Loucy (cell line): ENCODE data around the gene IL1R1.

Source experiments
- H2AFZ ChIP-seq: fragments of 200-600 bp; sonication (generic); 2 replicates; pipeline ENCODE4 v1.6.0; 2016; ENCODE audit warnings: antibody characterized with exemption, mild to moderate bottlenecking, low read length, moderate library complexity
- H3F3A ChIP-seq: fragments of 200-600 bp; 2 replicates; pipeline ENCODE4 v1.6.0; 2016; ENCODE audit warnings: antibody characterized with exemption, low read depth, mild to moderate bottlenecking
- H3K27me3 ChIP-seq: fragments of 200-600 bp; sonication (generic); 2 replicates; pipeline ENCODE4 v1.6.1; 2014; ENCODE audit warnings: low read length, mild to moderate bottlenecking; ENCODE audit not compliant: insufficient read depth, poor library complexity, severe bottlenecking
- H3K36me3 ChIP-seq: fragments of 200-600 bp; sonication (generic); 2 replicates; pipeline ENCODE4 v1.6.1; 2016; ENCODE audit warnings: low read length; ENCODE audit not compliant: insufficient read depth
- H3K4me1 ChIP-seq: fragments of 200-600 bp; sonication (generic); 2 replicates; pipeline ENCODE4 v1.5.1; 2014; ENCODE audit warnings: low read length, mild to moderate bottlenecking; ENCODE audit not compliant: insufficient read depth, poor library complexity, severe bottlenecking
- H3K4me2 ChIP-seq: fragments of 200-600 bp; sonication (generic); 2 replicates; pipeline ENCODE4 v1.6.0; 2014; ENCODE audit warnings: antibody characterized with exemption, low read length, low read depth, mild to moderate bottlenecking; ENCODE audit not compliant: poor library complexity, severe bottlenecking
- H3K4me3 ChIP-seq: fragments of 200-600 bp; sonication (generic); 2 replicates; pipeline ENCODE4 v1.5.1; 2014; ENCODE audit warnings: low read length, mild to moderate bottlenecking, mixed read lengths; ENCODE audit not compliant: poor library complexity, severe bottlenecking
- H3K79me2 ChIP-seq: fragments of 200-600 bp; sonication (generic); 2 replicates; pipeline ENCODE4 v1.6.1; 2014; ENCODE audit warnings: low read length; ENCODE audit not compliant: insufficient read depth
- H3K9ac ChIP-seq: fragments of 200-600 bp; sonication (generic); 2 replicates; pipeline ENCODE4 v1.6.0; 2014; ENCODE audit warnings: mild to moderate bottlenecking, low read depth, low read length, moderate library complexity; ENCODE audit not compliant: poor library complexity, severe bottlenecking
- H3K9me2 ChIP-seq: fragments of 200-600 bp; sonication (generic); replicated peaks from 2 replicates; pipeline ENCODE4 v1.6.1; 2016; ENCODE audit warnings: low read depth, low read length, mixed read lengths
- H3K9me3 ChIP-seq: fragments of 200-600 bp; sonication (generic); 2 replicates; pipeline ENCODE4 v1.6.1; 2014; ENCODE audit warnings: mild to moderate bottlenecking, antibody characterized with exemption, low read length, low read depth; ENCODE audit not compliant: insufficient read depth
- H4K20me1 ChIP-seq: fragments of 200-600 bp; sonication (generic); 2 replicates; pipeline ENCODE4 v1.6.0; 2014; ENCODE audit warnings: antibody characterized with exemption, low read length, mild to moderate bottlenecking; ENCODE audit not compliant: insufficient read depth, poor library complexity, severe bottlenecking
- CTCF ChIP-seq: fragments of 200-600 bp; sonication (generic); conservative IDR thresholded peaks from 2 replicates; pipeline ENCODE4 v1.5.1; 2014; ENCODE audit warnings: mild to moderate bottlenecking, antibody characterized with exemption, low read length
- EZH2phosphoT487 ChIP-seq: fragments of 200-600 bp; IDR thresholded peaks from 2 replicates; pipeline ENCODE4 v1.6.1; 2018; ENCODE audit warnings: antibody characterized with exemption, mild to moderate bottlenecking, moderate library complexity, borderline replicate concordance

IL1R1 gene, protein sequence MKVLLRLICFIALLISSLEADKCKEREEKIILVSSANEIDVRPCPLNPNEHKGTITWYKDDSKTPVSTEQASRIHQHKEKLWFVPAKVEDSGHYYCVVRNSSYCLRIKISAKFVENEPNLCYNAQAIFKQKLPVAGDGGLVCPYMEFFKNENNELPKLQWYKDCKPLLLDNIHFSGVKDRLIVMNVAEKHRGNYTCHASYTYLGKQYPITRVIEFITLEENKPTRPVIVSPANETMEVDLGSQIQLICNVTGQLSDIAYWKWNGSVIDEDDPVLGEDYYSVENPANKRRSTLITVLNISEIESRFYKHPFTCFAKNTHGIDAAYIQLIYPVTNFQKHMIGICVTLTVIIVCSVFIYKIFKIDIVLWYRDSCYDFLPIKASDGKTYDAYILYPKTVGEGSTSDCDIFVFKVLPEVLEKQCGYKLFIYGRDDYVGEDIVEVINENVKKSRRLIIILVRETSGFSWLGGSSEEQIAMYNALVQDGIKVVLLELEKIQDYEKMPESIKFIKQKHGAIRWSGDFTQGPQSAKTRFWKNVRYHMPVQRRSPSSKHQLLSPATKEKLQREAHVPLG

GRCh38 chr2:102141970-102142828 lies at the start of gene IL1R1:
IL1R1 (plus strand) TSS chr2:102142746; CDS start chr2:102157725, 14,979 bp downstream.
- no peaks in the 10 kb centered on the region for H3K9me2 ChIP-seq
- H3K79me2 ChIP-seq = no peaks in the 10 kb centered on the region
- H3K4me1 ChIP-seq = peaks cover 14% of the 10 kb centered on the region
- H3F3A ChIP-seq = no peaks in the 10 kb centered on the region
- H3K36me3 ChIP-seq = no peaks in the 10 kb centered on the region
- TF ChIP-seq EZH2phosphoT487 (no peak), CTCF (no peak)
- no peak within 1 kb of the TSS for H3K4me3 ChIP-seq
- H2AFZ ChIP-seq = no peak within 1 kb of the TSS
- no peak within 1 kb of the TSS for H3K9ac ChIP-seq
- H4K20me1 ChIP-seq = no peaks in the 10 kb centered on the region
- H3K27me3 ChIP-seq = no peaks in the 10 kb centered on the region
- H3K4me2 ChIP-seq = no peak within 1 kb of the TSS
- no peaks in the 10 kb centered on the region; the same call in 1 of the 2 replicates for H3K9me3 ChIP-seq

GRCh38 chr2:102093662-102094061 lies 48.9 kb upstream of the IL1R1 start:
- H3K27me3 ChIP-seq = no peaks in the 10 kb centered on the region
- TF ChIP-seq EZH2phosphoT487 = no peak
- no peak for TF ChIP-seq CTCF
- H3K9me2 ChIP-seq = no peaks in the 10 kb centered on the region
- H3F3A ChIP-seq = no peaks in the 10 kb centered on the region
- no peak overlapping the region for H2AFZ ChIP-seq
- no peaks in the 10 kb centered on the region for H3K36me3 ChIP-seq
- no peak overlapping the region for H3K4me3 ChIP-seq
- H3K79me2 ChIP-seq = no peaks in the 10 kb centered on the region
- no peak overlapping the region for H3K9ac ChIP-seq
- H3K4me1 ChIP-seq = no peaks in the 10 kb centered on the region
- no peaks in the 10 kb centered on the region for H4K20me1 ChIP-seq
- no peaks in the 10 kb centered on the region for H3K9me3 ChIP-seq
- no peak overlapping the region for H3K4me2 ChIP-seq

DNA sequence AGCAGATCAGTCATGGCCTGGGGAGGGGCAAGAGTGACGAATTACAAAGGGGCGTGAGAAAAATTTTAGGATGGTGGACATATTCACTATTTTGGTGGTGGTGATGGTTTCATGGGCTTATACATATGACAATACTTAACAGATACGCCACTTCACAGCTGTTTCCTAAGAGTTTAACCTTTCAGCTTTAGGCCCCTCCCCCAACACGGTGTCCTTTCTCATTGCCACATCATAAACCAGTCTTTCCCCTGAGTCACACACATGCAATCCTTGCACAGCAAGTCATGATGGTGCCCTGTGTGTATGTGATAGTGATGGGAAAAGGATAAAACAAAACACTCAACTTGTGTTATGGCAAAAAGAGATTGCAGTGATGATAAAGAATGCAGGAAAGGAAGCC lies 47.6 kb upstream of the IL1R1 start:
- Histone ChIP-seq H2AFZ (no peak overlapping the region), H3K36me3 (no peaks in the 10 kb centered on the region), H3K4me1 (no peaks in the 10 kb centered on the region), H4K20me1 (no peaks in the 10 kb centered on the region), H3K9me2 (no peaks in the 10 kb centered on the region), H3K4me2 (no peak overlapping the region), H3F3A (no peaks in the 10 kb centered on the region), H3K9me3 (no peaks in the 10 kb centered on the region), H3K9ac (no peak overlapping the region), H3K79me2 (no peaks in the 10 kb centered on the region), H3K4me3 (no peak overlapping the region), H3K27me3 (no peaks in the 10 kb centered on the region)
- TF ChIP-seq EZH2phosphoT487 = no peak
- TF ChIP-seq CTCF = no peak
